ENCODE data around the gene CCSER1.

CCSER1 gene

GRCh38 chr4:90120037-90120436, 7.2 kb upstream of the CCSER1 start:
- Mint-ChIP-seq H3K4me3 (no peak overlapping the region), H3K27ac (no peak overlapping the region), H3K4me1 (no peaks in the 10 kb centered on the region), H3K9me3 (no peaks in the 10 kb centered on the region), H3K27me3 (peaks cover 1% of the 10 kb centered on the region), H3K36me3 (ENCODE audit: low read depth) (no peaks in the 10 kb centered on the region)
- ATAC-seq (no peak), DNase-seq (no peak)

DNA sequence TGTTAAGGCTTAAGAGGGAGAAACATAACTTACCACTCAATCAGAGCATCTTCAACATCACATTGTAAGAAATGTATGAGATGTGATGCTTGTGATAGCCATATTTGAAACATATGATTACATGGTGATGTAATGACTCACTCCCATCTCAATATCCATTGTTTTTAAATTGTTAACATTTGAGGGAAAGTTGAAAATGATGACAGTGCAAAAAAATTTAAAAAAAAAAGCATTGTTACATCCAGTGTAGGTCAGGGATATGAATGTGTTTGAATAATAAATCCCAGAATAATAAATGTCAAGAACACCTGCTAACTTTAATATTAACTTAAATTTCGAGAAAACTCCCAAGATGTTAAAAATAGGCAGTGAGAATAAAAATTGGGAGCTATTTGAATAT, 6.4 kb upstream of the CCSER1 start:
- Mint-ChIP-seq H3K27me3 (peaks cover 6% of the 10 kb centered on the region), H3K4me3 (no peak overlapping the region), H3K9me3 (no peaks in the 10 kb centered on the region), H3K27ac (no peak overlapping the region), H3K4me1 (no peaks in the 10 kb centered on the region), H3K36me3 (ENCODE audit: low read depth) (no peaks in the 10 kb centered on the region)
- DNase-seq (no peak), ATAC-seq (no peak)

- H3K4me1 Mint-ChIP-seq, result peaks cover 2% of the 10 kb centered on the region
- ATAC-seq, result no peak
Observed at GRCh38 chr4:90121676-90122354, 5.4 kb upstream of the CCSER1 start.

DNA sequence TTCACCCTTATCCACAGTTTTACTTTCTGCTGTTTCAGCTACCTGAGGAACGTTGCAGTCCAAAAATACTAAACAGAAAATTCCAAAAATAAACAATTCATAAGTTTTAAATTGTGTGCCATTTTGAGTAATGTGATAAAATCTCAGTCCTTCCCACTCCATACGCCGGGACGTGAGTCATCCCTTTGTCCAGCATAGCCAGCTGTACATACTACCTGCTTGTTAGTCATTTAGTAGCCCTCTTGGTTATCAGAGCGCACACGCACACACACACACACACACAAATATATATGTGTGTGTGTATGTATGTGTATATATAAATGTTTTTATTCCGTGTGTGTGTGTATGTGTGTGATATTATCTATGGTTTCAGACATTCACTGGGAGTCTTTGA, 4.8 kb upstream of the CCSER1 start:
- Mint-ChIP-seq H3K9me3 (no peaks in the 10 kb centered on the region), H3K4me3 (no peak overlapping the region), H3K36me3 (ENCODE audit: low read depth) (no peaks in the 10 kb centered on the region), H3K27ac (no peak overlapping the region), H3K4me1 (peaks cover 4% of the 10 kb centered on the region), H3K27me3 (peaks cover 19% of the 10 kb centered on the region)
- no peak for DNase-seq
- no peak for ATAC-seq

More at GRCh38 chr4:90121676-90122354, 5.4 kb upstream of the CCSER1 start:
- Mint-ChIP-seq H3K36me3 (ENCODE audit: low read depth) (no peaks in the 10 kb centered on the region), H3K9me3 (no peaks in the 10 kb centered on the region), H3K27me3 (peaks cover 15% of the 10 kb centered on the region), H3K27ac (no peak overlapping the region), H3K4me3 (no peak overlapping the region)
- no peak for DNase-seq

DNA sequence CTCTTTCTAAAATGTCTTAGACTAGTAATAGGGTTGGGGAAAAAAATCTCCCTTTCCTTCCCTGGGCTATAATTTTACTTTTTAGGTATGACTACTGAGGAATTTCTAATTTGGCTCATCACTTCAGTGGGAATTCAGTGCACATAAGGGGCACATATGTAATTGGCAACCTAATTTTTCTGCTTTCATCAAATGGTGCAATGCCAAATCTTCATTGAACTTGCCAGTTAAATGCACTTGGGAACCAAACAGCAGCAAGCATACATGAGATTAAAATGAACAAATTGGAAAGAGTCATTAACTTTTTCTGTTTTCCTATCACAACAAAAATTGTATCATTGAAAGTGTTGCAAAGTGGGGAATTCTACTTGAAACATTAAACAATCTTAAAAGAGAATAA, 2.9 kb upstream of the CCSER1 start:
- Mint-ChIP-seq H3K27ac (no peak overlapping the region), H3K4me3 (no peak overlapping the region), H3K4me1 (peaks cover 12% of the 10 kb centered on the region), H3K27me3 (peaks cover 29% of the 10 kb centered on the region), H3K9me3 (no peaks in the 10 kb centered on the region), H3K36me3 (ENCODE audit: low read depth) (no peaks in the 10 kb centered on the region)
- ATAC-seq (no peak), DNase-seq (no peak)

GRCh38 chr4:90126805-90127204, 389 bp upstream of the CCSER1 start:
- H3K36me3 Mint-ChIP-seq (ENCODE audit: low read depth), result no peaks in the 10 kb centered on the region
- ATAC-seq (no peak), DNase-seq (no peak)
- H3K4me1 Mint-ChIP-seq, result peaks cover 12% of the 10 kb centered on the region
- peak overlapping the region; percentile 80 for H3K4me3 Mint-ChIP-seq
- H3K27me3 Mint-ChIP-seq, result peaks cover 31% of the 10 kb centered on the region
- H3K9me3 Mint-ChIP-seq, result no peaks in the 10 kb centered on the region
- no peak overlapping the region for H3K27ac Mint-ChIP-seq

DNA sequence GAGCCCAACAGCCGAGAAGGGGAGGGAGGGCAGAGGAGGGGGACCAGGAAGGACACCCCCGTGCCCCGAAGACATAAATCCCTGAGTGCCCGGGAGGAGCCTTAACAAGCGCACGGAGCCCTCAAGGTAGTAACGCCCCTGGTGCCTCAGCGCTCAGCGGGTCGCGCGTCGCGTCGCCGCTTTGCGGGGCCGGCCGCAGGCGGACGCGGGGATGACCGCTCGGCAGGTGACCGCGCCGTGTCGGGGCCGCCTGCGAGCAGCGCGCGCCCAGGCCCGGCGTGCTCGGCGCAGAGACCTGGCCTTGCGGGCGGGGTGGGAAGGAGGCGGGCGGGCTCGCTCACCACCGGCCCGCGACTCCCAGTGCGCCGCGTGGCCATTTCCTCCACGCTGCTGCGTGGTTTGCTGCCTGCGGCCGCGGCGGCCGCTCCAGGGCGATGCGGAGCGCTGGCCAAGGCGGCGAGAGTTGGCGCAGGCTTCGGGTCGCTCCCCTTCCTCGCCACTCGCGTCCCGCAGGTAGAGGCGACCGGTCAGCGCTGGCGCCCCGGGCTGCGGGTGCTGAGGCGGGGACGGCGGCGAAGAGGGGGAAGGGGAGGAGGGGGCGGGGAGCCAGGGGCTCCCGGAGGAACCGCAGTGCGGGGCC, 632 bp downstream of the CCSER1 start:
- H3K4me3 Mint-ChIP-seq, result peak overlapping the region; percentile 80
- no peaks in the 10 kb centered on the region for H3K36me3 Mint-ChIP-seq (ENCODE audit: low read depth)
- ATAC-seq (no peak), DNase-seq (peak; percentile 5)
- peak overlapping the region; percentile 77 for H3K27ac Mint-ChIP-seq
- H3K4me1 Mint-ChIP-seq, result peaks cover 12% of the 10 kb centered on the region
- H3K9me3 Mint-ChIP-seq, result no peaks in the 10 kb centered on the region
- H3K27me3 Mint-ChIP-seq, result peaks cover 31% of the 10 kb centered on the region

DNA sequence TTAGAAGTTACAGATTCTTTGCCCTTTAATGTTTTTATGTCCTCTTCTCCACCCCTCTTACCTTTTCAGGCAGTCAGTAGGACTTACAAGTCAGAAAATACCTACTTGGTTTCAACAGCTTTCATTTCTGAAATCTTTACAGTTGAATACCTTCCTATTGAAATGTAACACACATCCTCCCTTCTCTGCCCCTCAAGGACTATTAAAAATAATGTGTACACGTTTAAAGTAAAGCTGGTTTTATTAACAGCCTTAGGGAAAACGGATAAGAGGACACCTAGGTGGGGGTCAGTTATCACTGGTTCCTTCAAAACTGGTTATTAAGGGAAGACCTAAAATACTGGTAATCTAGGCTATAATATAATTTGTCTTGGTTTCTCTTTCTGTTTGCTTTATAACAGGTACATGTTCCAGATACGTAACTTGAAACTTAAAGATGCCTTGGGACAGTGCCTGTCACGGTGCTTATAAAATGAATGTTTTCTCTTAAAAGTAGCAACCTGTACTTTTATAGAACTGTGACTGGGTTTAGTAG, 1.8 kb downstream of the CCSER1 start:
- no peak for DNase-seq
- H3K27me3 Mint-ChIP-seq, result peaks cover 31% of the 10 kb centered on the region
- H3K4me3 Mint-ChIP-seq, result peak overlapping the region; percentile 71
- H3K4me1 Mint-ChIP-seq, result peaks cover 12% of the 10 kb centered on the region
- no peak for ATAC-seq
- H3K9me3 Mint-ChIP-seq, result no peaks in the 10 kb centered on the region
- H3K36me3 Mint-ChIP-seq (ENCODE audit: low read depth), result no peaks in the 10 kb centered on the region
- peak overlapping the region; percentile 47 for H3K27ac Mint-ChIP-seq

- Mint-ChIP-seq H3K27ac (no peak overlapping the region), H3K9me3 (no peaks in the 10 kb centered on the region), H3K36me3 (ENCODE audit: low read depth) (no peaks in the 10 kb centered on the region), H3K4me3 (no peak overlapping the region), H3K27me3 (peaks cover 29% of the 10 kb centered on the region), H3K4me1 (peaks cover 14% of the 10 kb centered on the region)
- DNase-seq (no peak), ATAC-seq (no peak)
Observed at GRCh38 chr4:90130076-90130475, 2.9 kb downstream of the CCSER1 start.

DNA sequence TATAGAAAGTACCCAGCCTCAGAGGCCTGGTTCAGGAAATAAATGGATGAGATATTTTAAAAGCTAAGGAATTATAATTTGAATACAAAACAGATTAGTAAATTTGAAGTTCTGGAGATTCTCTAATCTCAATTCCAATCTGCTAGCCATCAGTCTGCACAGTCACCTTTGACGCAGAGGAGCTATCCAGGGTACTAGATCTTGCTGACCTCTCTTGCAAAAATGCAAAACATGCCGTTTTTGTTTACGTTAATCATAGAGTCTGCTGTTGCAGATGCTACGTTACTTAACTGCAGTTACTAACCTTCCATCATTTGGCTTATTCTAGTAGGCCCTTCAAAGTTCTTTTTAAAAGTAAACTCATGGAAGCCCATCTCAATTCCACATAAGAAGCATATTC, 10.4 kb downstream of the CCSER1 start:
- H3K36me3 Mint-ChIP-seq (ENCODE audit: low read depth), result no peaks in the 10 kb centered on the region
- H3K4me1 Mint-ChIP-seq, result peaks cover 2% of the 10 kb centered on the region
- no peak overlapping the region for H3K4me3 Mint-ChIP-seq
- ATAC-seq (no peak), DNase-seq (no peak)
- H3K27ac Mint-ChIP-seq, result no peak overlapping the region
- no peaks in the 10 kb centered on the region for H3K27me3 Mint-ChIP-seq
- no peaks in the 10 kb centered on the region for H3K9me3 Mint-ChIP-seq

DNA sequence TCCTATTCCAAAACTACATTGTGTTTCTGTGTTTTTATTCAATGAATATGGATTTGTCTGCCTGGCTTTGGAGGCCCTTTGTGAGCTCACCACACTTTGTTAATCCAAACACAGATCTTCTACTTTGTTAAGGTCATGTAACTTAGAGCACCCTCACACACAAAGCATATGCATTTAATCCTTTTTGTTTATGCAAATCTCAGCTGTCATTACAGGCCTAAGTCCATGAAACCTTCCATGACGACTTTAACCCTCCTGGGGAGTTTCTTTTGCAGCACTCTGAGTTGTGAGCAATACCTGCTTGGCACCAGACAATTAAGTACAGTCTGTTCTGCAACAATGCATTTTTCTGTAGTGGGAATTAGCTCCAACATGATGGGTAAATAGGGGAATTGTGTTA, 14.9 kb downstream of the CCSER1 start:
- no peak for DNase-seq

GRCh38 chr4:90145319-90145718, 18.1 kb downstream of the CCSER1 start:
- H3K4me1 Mint-ChIP-seq, result no peaks in the 10 kb centered on the region
- H3K27ac Mint-ChIP-seq, result no peak overlapping the region
- ATAC-seq (no peak), DNase-seq (no peak)
- H3K27me3 Mint-ChIP-seq, result peaks cover 3% of the 10 kb centered on the region
- no peak overlapping the region for H3K4me3 Mint-ChIP-seq
- H3K36me3 Mint-ChIP-seq (ENCODE audit: low read depth), result no peaks in the 10 kb centered on the region
- H3K9me3 Mint-ChIP-seq, result no peaks in the 10 kb centered on the region

More for the DNA sequence above, 14.9 kb downstream of the CCSER1 start:
- H3K36me3 Mint-ChIP-seq (ENCODE audit: low read depth), result no peaks in the 10 kb centered on the region
- no peaks in the 10 kb centered on the region for H3K4me1 Mint-ChIP-seq
- H3K9me3 Mint-ChIP-seq, result no peaks in the 10 kb centered on the region
- peaks cover 3% of the 10 kb centered on the region for H3K27me3 Mint-ChIP-seq
- no peak overlapping the region for H3K27ac Mint-ChIP-seq
- ATAC-seq, result no peak
- no peak overlapping the region for H3K4me3 Mint-ChIP-seq

DNA sequence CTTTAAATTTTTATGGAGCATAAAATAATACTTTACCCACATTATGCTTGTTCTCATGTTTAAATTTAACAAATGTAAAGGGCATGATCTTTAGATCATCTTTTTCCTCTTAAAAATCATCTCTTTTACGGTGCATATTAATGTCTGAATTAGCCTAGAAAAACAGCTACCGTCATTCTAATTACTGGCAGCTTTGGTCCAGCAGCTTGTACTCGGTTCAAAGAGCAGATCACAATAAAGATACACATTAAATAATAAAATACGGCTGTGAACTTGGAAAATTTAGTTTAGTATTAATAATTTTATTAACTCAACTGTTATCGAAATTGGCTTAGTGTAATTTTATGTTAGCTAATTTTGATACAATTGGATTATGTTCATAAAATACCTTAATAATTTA, 19.1 kb downstream of the CCSER1 start:
- no peaks in the 10 kb centered on the region for H3K4me1 Mint-ChIP-seq

DNA sequence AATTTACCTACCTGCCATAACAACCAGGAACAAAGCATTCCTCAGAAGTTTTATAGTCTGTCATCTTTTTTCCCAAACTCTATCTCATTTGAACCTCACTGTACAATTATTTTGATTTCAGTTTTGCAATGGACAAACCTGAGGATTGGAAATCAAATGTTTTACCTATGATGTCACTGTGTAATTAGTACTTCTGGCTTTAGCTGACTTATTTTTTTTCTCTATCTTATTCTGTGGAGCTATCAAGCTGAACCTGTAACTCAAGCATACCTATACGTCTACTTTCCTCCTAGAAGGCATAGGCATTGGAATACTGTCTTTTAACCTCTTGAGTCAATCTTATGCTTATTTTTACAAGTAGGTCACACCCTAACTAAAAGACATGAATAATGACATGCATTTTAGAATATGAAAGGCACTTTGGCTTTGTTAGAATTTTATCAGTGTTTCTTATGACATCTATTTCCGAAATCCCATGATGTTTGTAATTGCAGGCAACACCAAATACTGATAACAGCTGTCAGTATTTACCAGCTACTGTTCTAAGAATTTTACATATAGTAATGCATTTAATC, 21.5 kb downstream of the CCSER1 start:
- DNase-seq (no peak), ATAC-seq (no peak)
- H3K9me3 Mint-ChIP-seq, result no peaks in the 10 kb centered on the region
- H3K27me3 Mint-ChIP-seq, result peaks cover 3% of the 10 kb centered on the region
- no peak overlapping the region for H3K4me3 Mint-ChIP-seq
- no peaks in the 10 kb centered on the region for H3K4me1 Mint-ChIP-seq
- H3K27ac Mint-ChIP-seq, result no peak overlapping the region
- H3K36me3 Mint-ChIP-seq (ENCODE audit: low read depth), result no peaks in the 10 kb centered on the region

More for the DNA sequence above, 19.1 kb downstream of the CCSER1 start:
- H3K27ac Mint-ChIP-seq, result no peak overlapping the region
- DNase-seq, result no peak
- no peaks in the 10 kb centered on the region for H3K36me3 Mint-ChIP-seq (ENCODE audit: low read depth)
- no peak for ATAC-seq
- no peaks in the 10 kb centered on the region for H3K9me3 Mint-ChIP-seq
- no peak overlapping the region for H3K4me3 Mint-ChIP-seq
- H3K27me3 Mint-ChIP-seq, result peaks cover 3% of the 10 kb centered on the region

- DNase-seq (no peak), ATAC-seq (no peak)
- H3K9me3 Mint-ChIP-seq, result no peaks in the 10 kb centered on the region
- no peak overlapping the region for H3K4me3 Mint-ChIP-seq
- no peaks in the 10 kb centered on the region for H3K27me3 Mint-ChIP-seq
- no peaks in the 10 kb centered on the region for H3K4me1 Mint-ChIP-seq
- peaks cover under 1% of the 10 kb centered on the region for H3K36me3 Mint-ChIP-seq (ENCODE audit: low read depth)
- no peak overlapping the region for H3K27ac Mint-ChIP-seq
Observed at GRCh38 chr4:90152024-90152423, 24.8 kb downstream of the CCSER1 start.
